Fibroblast of skin of left biceps (primary cell): ENCODE data around the gene STX16.

Experiments used
- DNase-seq, 2 experiments: peaks; one replicate each; pipeline ENCODE4 v3.0.0-alpha.2; 2013; ENCODE audit warnings: low read depth in 2 of 2

The STX16 gene

DNA sequence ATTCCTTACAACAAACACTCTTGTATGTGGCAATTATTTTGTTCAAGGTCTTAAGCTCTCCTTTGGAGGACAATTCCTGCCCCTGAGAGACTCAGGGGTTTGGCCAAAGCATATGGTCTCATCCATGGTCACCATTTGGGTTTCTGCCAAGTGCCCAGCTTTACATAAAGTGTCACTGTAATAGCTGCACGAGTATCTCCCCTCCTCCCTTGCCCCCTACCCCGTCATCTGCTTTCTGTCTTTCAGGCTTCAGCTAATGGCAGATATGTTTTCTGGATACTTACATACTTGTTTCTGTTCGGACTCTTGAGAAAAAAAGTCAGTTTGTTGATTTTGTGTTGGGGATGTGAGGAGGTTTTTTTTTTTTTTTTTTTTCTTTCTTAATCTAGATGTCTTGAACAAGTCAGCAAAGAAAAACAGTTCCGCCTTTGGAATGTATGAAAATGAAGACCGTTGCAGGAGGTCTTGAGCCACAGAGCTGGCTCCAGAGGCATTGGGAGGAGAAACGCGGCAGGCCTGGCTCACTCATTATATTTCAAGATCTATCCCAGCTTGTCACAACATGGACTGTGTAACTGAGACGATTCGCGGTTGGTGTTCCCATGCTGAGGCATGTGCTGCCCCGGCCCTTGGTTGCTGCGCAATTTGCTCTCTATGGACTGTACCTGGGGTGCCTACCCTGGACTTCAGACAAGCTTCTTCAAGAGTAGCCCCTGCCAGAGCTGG is 32.6 kb upstream of the STX16 start:
- peak in 1 of 2 experiments; percentile 55 for DNase-seq

DNA sequence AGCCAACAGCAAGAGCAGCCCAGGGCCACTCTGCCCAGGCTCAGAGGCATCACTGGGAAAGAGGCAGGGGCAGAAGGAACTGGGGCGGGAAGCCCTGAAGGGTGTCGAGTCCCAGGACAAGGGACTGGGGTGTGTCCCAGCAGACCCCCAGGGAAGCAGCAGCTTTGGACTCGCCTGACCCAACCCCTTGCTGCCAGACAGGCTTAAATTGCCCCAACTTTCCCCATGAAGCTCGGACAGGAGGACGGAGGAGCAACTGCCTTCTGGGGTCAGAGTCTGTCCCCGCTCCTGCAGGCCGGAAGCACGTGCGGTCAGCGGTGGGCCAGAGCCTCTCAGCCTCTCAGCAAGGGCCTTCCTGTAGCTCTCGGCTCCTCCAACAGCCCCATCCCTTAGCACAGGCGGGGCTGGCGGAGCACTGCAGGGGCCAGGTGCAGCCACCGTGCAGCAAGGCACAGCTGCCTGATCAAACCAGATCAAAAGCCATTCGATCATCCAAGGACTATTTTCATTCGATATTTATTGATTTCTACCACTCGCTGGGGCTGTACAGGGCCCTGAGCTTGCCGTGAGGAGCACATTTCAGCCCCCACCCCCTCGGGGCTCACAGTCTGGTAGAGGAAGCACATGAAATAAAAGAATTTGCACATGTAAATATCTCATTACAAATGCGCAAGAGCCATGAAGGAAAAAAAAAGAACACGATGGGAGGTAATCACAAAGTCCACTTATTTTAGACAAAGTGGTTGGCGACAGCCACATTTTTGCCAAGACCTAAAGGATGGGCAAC is 31.8 kb upstream of the STX16 start:
- no peak for DNase-seq

DNA sequence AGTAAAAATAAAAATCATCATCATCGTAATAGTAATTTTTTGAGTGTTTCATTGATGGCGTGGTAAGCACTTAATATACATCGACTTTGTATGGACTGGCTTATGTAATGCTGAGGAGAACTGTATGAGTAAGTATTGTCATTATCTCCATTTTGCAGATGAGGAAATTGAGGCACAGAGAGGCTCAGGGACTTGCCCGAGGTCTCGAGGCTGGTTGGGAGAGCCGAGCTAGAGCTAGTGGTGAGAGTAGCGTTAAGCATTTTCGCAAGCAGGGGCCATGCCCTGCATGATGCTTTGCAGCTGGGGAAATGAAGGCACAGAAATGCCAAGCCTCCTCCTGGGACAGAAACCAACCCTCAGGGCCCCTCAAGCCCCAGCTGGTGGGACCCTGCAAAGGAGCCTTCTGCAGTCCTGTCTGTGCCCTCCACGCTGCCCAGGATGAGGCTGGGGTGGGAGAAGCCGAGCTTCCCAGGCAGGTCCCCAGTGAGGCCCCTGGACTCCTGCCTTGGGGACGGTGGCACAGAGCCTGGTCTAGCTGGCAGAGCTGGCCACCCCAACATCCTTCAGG is 31.1 kb upstream of the STX16 start:
- DNase-seq = no peak

DNA sequence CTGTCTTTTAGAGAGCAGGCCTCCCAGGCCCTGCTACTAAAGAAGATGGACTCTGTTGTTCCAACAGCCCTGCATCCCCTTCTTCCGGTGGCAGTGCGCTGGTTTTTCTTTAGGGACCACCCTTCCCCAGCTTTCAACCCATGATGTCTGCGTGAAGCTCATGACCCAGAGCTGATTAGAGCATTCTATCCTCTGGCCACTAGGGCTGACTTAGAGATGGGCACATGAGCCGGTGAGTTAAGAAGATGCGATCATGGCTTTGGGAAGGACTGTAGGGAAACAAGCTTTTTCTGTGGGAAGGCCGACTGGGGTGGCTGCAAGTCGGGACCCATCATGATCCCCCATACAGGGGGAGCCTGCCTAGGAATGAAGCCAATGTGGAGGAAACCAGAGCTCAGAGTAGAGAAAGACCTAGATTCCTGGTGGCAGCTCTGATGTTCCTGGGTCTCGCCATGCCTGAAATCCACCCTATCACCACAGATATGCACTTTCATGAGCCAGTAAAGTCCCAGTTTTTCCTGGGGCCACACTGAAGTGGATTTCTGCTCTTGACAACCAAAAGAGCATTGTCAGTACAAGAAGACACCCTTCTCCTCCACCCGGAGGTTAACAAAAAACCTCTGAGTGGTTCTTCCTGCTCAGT is 29.1 kb upstream of the STX16 start:
- DNase-seq = no peak

DNA sequence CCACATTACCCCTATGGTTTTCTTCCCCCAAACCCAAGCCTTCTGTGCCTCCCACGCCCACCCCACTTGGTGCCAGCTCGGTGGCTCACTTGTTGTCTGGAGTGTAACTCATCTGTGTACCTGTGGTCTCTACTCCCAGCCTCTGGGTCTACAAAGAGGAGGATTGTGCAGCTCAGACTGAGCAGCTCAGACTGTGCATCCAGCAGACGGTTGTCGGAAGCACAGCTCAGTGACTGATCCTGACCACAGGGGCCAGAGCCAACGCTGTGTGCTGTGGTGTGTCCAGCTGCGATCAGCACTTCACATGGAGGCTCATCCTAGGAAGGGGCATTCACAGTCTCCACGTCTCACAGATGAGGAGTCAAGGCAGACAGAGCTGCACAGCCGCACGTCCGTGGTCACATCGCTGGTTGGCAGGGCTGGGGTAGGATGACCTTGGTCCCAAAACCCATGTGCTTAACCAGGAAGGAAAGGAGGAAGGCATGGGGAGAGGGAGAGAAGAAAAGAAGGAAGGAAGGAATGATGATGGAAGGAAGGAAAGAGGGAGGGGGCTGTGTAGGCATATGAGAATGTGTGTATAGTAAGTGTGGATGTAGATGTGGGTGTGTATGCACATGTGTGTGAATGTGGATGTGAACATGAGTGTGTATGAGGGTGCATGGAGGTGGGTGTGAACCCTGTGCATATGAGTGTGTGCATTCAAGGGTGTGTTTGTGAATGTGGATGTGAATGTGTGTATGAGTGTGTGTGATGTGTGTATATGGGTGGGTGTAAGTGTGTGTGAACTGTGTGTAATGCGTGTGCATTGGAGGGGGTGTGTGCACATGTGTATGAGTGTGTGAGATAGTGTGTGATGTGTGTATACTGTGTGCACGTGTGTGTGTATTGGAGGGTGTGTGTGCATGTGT is 28.2 kb upstream of the STX16 start:
- no peak for DNase-seq

DNA sequence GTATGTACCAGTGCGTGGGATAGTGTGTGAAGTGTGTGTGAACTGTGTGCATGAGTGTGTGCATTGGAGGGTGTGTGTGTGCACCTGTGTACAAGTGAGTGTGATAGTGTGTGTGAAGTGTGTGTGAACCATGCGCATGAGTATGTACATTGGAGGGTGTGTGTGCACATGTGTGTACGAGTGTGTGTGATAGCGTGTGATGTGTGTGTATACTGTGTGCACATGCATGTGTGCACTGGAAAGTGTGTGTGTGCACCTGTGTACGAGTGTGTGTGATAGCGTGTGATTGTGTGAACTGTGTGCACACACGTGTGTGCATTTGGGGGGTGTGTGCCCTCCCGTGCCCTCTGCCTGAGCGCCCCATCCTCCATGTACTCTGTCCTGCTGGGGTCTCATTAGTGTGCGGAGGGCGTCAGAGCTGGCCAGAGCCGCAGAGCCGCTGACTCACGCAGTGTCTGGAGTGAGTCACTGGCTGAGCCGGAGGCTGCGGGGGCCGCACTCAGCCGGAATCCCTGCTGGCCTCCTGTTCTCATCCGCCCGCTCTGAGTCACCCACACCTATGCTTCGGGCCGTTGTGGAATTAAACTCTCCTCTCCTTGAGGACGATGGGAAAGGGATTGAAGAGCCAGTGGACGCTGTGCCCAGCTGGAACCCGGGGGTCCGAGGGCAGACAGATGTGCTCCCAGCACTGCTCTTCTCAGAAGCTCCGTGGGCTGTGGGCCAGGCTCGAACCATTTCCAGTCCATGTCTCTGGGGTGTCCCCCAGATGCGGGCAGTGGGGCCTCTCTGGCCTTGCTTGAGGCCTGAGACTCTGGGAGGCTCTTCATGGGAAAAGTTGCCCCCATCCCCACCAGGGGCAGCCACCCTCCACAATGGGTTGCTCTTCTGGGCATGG is 27.3 kb upstream of the STX16 start:
- DNase-seq = peak; percentile 73 to 74

DNA sequence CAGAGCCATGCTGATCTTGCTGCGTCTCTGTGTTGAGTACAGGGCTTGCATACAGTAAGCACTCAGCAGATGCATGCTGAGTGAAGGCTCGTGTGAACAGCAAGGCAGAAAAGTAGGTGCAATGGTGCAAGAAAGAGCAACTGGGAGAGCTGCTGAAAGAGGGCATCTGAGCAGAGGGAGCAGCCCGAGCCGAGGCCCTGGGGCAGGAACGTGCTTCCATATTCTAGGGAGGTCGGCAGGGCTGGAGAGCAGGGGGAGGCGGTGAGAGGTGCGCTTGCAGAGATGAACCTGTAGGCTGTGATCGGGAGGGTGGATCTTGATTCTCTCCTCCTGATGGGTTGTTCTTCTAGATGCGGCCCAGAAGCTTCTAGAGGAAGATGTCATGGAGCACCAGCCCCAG is 26.4 kb upstream of the STX16 start:
- no peak for DNase-seq

DNA sequence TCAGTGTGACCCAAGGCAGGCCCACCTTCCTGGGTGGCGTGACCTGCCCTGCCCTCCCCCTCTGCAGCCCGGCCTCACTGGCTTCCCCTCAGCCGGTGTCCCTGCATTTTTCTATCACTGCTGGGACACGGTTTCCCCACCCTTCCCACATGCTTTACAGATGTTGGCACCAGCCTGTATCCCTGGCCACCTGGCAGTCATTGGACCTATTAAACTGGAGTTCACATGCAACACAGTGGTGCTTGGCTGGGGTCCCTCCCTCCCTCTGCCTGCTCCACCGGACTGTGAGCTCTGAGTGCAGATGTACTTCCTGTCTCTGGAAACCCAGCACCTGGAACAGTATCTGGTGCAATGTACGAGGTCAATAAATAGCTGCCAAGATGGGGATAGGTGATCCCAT is 25.5 kb upstream of the STX16 start:
- DNase-seq = no peak

DNA sequence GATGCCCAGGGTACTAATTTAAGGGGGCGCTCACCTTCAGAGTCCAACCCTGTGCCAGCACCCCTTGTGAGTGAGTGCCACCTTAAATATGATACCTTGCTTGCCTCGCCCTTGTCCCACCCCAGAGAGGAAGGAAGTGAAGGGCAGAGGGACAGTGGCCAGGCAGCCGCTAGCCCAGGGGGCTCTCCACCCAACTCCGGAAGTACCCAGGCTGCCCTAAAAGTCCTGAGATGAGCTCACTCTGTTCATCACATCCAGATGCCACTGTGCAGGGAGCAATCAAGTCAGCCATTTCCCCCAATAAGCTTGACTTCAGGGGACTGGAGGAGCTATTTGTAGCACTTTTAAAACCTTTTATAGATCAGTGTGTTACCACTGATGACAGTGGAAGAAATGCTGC is 25.0 kb upstream of the STX16 start:
- no peak for DNase-seq

DNA sequence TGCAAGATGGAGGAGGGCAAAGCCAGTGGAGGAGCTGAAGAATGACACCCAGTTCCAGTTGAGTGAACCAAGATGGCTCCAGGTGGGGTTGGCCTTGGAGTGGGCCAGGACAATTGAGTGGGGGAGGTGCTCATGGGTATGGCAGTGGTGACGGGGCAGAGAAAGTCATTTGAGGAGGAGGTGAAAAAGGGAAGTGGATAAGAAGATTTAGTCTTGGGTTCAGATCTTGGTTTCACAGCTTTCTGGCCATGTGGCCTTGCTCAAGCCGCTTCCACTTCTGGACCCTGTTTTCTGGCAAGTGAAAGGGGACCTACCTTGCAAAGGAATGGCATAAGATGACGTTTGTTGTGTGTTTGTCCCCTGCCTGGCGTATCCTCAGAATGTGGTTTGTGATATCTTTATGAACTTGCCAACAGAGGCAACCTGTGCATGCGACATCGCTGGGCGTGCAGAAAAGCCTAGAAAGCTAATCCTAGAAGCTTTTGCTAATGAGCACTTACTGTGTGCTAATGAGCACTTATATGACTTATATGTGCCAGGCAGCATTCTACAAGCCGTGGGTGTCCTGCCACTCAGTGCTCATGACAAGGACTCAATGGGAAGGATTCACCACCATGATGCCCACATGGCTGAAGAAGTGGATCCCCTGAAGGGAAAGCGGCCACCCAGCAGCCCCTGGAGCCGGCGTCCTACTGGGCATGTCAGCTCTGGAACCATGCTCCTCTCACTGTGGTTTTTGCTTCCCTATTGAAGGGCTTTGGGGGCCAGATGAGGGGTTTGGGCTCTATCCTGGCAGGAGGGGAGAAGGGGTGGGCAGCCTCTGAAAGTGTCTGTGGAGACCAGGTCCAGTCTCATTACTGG is 23.6 kb upstream of the STX16 start:
- DNase-seq = no peak

DNA sequence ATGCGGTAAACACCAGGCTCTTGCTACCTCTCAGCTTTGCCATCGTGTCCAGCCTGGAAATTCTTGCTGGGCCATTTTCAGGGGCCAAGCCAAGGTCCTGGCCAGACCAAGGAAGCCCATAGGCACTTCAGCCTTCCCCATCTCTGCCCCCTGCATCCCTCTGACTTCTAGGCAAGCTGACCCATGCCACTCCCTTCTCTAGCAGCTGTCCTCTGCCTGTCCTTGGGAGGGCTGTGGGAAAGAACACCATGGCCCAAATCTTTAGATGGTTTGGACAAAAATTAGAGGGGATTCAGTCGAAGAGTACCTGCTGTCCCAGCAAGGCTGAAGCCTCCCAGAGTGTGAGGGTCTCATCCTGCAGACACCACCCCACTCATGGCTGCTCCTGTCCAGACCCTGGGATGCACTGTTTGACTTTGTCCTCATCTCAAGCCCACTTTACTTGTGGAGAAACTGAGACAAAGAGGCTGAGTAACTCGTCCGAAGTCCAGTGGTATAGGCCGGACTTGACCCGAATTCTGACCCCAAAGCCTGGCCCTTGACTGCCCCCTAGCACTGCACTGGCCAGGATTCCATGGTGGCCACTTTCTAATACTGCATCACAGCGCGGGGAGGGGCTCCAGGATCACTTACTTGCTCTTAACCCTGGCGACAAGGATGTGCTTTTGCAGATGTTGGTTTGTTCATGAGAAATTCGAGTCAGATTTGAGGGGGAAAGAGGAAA is 22.4 kb upstream of the STX16 start:
- DNase-seq = no peak

DNA sequence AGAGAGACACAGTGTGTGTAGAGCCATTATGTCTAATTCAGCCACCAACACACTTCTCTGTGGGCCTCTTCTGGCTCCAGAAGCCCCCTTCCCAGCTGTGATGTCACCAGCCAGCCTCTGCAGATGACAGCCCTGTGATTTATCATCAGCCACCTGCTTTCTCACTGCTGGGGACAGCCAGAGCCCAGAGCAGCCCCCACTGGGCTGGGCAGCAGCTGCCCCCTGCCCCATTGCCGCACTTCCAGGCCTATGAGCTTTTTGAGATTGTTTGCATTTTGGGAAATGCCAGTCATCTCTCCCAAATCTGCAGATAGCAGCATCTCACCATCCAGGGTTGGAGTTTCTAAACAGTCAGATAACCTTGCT is 21.9 kb upstream of the STX16 start:
- DNase-seq = no peak

DNA sequence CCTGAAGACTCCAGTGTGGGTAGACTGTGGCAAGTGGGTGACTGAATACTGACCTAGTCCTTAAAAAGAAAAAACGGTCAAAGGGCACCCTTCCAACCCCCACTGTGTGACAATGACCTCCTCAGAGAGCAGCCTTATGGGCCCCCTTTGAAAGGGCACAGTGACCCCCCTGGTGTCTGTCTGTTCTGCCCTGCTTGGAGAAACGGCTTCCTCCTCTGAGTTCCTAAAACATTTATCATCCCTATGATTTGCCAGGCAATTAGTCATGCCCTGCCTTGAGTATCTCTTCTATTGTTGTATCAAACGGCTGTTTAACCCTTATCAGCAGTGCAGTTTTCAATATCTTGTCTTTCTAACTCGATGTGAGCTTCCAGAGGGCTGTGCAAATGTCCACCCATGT is 21.0 kb upstream of the STX16 start:
- DNase-seq = no peak

DNA sequence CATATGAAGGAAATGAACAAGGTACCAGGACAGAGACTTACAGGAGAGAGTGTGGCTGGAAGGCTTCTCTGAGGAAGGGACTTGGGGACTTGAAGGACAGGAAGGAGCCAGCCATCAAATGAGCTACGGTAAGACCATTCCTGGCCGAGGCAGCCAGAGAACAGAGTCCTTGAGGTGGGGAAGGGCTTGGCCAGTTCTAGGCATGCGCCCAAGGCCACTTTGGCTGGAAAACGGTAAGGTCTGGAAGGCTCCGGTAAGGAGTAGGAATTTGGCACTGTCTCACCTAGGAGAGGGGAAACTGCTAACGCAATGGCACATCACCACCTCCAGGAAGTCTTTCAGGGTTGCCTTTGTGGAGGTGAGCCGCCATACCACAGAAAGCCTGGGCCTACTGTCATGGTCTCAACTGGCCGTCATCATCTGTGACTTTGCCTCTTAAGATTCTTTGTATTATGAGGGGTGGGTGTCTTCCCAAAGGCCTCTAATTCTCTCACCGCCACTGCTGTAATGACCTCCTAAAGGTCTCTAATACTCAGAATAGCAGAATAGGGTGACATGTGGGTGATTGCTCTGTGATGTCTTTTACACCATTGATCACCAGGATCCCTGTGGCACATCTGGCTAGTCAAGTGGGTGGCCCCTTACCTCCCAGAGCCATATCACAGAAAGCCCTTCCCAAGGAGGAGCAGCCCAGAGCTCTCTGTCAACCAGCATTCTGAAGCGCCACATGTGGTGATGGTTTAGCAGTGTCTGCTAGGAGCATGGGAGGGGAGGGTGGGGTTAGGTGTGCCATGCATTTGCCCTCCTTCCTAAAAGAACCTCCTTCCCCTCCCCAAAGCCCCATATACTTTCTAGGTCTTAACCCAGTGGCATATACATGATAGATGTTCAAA is 17.7 kb upstream of the STX16 start:
- no peak for DNase-seq

DNA sequence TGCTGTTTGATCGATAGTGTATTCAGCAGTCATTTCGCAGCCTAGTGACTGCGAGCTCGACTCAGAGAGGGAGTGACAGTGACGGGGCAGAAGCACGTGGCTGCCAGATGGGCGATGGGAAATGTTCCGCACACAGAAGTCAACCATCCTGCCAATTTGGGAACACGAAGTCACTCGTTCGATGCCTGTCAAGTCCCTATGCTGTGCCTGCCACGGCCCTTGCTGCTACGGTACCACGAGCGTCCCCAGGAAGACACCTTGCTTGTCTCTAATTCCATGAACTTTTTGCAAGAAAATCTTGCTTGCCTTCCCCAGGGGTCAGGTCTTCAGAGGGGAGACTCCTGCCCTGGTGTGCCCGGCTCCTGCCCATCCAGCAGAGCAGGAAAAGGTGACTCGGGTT is 17.0 kb upstream of the STX16 start:
- no peak for DNase-seq

DNA sequence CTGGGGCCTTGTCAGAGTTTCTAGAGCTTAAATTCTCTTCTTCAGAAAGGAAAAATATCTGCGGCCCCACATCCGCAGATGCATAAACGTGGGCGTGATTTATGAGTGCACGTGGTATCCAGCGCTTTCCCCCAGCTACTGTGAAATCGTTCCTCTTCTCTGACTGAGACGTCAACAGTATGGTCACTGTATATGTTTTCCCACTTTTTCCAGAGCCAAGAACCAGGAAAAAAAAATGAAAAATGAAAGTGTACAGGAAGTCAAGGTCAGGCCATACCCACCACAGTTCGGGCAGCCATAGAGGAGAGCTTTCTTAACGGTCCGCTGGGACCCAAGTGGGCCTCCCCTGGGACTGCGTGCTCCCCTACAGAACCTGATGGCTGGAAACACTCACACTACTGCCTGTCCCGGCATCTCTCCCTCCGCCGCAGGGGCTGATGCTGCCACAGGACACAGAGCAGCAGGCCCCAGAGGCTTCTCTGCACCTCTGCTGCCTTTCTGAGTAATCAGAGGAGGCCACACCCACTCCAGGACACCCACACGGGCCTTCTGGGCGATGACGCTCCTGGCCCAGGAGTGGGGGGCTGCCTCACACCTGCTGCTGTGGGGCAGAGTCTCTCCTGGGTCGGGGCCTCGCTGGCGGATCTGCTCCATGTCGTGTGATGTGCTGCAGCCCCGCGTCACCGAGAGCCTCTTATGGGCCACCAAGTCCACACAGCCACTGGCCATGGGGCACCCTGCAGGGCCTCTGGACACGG is 16.4 kb upstream of the STX16 start:
- DNase-seq = peak; percentile 54 to 55

DNA sequence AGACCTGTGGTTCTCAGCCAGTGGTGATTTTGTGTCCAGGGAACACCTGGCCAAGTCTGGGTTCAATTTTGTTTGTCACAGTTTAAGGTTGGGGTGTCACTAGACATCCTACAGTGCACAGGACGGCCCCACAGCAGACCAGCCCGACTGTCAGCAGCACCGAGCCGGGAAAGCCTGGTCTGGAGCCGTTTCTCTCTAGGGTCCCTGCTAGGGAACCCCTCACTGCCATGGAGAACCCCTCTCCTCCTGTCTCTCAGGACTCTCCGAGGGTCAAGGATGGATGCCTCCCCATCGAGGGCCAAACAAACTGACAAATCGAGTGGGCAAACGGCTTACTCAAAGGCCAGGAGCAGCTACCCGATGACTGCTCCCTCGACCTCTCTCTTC is 15.8 kb upstream of the STX16 start:
- no peak for DNase-seq
